ENCODE measurements around the gene GPR146.

GPR146 gene

GRCh38 chr7:1092806-1093501, 48.6 kb downstream of the GPR146 start:
- WGBS (ENCODE audit: extremely low coverage, insufficient coverage, low lambda C conversion rate): no CpG with 5 or more reads among the region's 40 CpGs
- Histone ChIP-seq H2BK15ac (replicated peaks; ENCODE audit: low read depth) (no peak overlapping the region), H3K18ac (ENCODE audit: low read length) (no peak overlapping the region), H3K4me1 (ENCODE audit: control insufficient read depth, low read depth, low read length) (peaks cover 4% of the 10 kb centered on the region), H3K4ac (ENCODE audit: low read depth, low read length) (no peak overlapping the region), H3K27ac (ENCODE audit: low read depth, low read length) (no peak overlapping the region), H3K4me3 (ENCODE audit: low read length) (no peak overlapping the region), H4K5ac (ENCODE audit: low read length) (no peak overlapping the region), H2AK5ac (ENCODE audit: low read length) (no peak overlapping the region), H3K79me1 (ENCODE audit: low read length) (peaks cover 4% of the 10 kb centered on the region), H3K23ac (ENCODE audit: low read length) (no peak overlapping the region), H3K9ac (ENCODE audit: low read length) (no peak overlapping the region), H2BK120ac (ENCODE audit: low read depth, low read length) (no peak overlapping the region), H4K8ac (ENCODE audit: low read depth, low read length) (no peak overlapping the region), H3K36me3 (ENCODE audit: control insufficient read depth, insufficient read depth, low read length) (no peaks in the 10 kb centered on the region), H3K79me2 (ENCODE audit: control insufficient read depth, insufficient read depth, low read length) (no peaks in the 10 kb centered on the region), H3K4me2 (ENCODE audit: low read length) (no peak overlapping the region), H2BK5ac (ENCODE audit: low read length) (no peak overlapping the region), H3K27me3 (ENCODE audit: insufficient read depth, low read length, poor library complexity) (no peaks in the 10 kb centered on the region), H3K56ac (ENCODE audit: low read length) (no peak overlapping the region)
- no peak for DNase-seq

DNA sequence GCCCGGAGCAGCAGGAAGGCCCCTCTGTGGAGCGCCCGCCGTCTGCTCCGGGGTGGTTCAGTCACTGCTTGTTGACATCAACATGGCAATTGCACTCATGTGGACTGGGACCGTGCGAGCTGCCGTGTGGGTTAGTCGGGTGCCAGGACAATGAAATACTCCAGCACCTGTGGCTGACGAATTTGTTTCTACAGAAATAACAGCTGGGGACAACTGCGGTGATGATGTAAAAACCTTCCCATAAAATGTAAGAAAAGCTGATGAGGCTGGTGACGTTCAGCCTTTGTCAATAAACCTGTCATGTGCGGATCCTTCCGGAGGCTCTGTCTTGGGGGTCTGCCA, 49.1 kb downstream of the GPR146 start:
- Histone ChIP-seq H3K4me2 (ENCODE audit: low read length) (no peak overlapping the region), H4K5ac (ENCODE audit: low read length) (no peak overlapping the region), H3K18ac (ENCODE audit: low read length) (no peak overlapping the region), H3K23ac (ENCODE audit: low read length) (no peak overlapping the region), H3K4ac (ENCODE audit: low read depth, low read length) (no peak overlapping the region), H3K79me2 (ENCODE audit: control insufficient read depth, insufficient read depth, low read length) (no peaks in the 10 kb centered on the region), H3K4me3 (ENCODE audit: low read length) (no peak overlapping the region), H3K27ac (ENCODE audit: low read depth, low read length) (no peak overlapping the region), H2BK15ac (replicated peaks; ENCODE audit: low read depth) (no peak overlapping the region), H2BK120ac (ENCODE audit: low read depth, low read length) (no peak overlapping the region), H3K27me3 (ENCODE audit: insufficient read depth, low read length, poor library complexity) (no peaks in the 10 kb centered on the region), H3K4me1 (ENCODE audit: control insufficient read depth, low read depth, low read length) (peaks cover 1% of the 10 kb centered on the region), H3K36me3 (ENCODE audit: control insufficient read depth, insufficient read depth, low read length) (no peaks in the 10 kb centered on the region), H2BK5ac (ENCODE audit: low read length) (no peak overlapping the region), H3K9ac (ENCODE audit: low read length) (no peak overlapping the region), H2AK5ac (ENCODE audit: low read length) (no peak overlapping the region), H3K56ac (ENCODE audit: low read length) (no peak overlapping the region), H3K79me1 (ENCODE audit: low read length) (peaks cover 5% of the 10 kb centered on the region), H4K8ac (ENCODE audit: low read depth, low read length) (no peak overlapping the region)
- no CpG with 5 or more reads among the region's 14 CpGs for WGBS (ENCODE audit: extremely low coverage, insufficient coverage, low lambda C conversion rate)
- no peak for DNase-seq

DNA sequence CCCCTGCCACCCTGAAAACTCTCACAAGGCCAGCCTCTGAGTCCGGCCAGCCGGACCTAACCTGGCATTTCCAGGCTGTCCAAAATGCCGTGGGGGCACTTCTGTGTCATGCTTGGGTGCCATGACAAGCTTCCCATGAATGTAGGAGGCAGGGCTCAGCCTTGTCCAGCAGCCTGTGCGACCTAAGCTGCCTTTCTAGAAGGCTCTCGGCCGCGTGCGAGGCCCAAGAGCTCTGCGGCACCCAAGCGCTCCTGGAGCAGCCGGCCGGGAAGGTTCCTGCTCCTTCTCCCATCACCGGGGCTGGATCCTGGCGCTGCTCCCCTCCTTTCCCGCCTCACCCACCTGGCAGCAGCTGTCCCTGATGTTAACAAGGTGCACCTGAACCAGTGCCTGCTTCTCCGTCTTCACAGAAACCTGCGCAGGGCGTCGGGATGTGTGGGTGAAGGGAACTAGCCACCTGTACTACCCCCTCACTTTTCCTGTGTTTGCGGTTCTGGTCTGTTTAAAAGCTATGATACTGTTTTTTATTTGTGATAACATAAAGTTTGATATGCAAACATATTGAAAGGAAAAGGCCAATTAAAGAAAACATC, 49.7 kb downstream of the GPR146 start:
- no CpG with 5 or more reads among the region's 20 CpGs for WGBS (ENCODE audit: extremely low coverage, insufficient coverage, low lambda C conversion rate)

GRCh38 chr7:1094870-1095269, 50.5 kb downstream of the GPR146 start:
- H2BK5ac ChIP-seq (ENCODE audit: low read length): no peak overlapping the region

More for the DNA sequence above, 49.7 kb downstream of the GPR146 start:
- Histone ChIP-seq H2AK5ac (ENCODE audit: low read length) (no peak overlapping the region), H2BK120ac (ENCODE audit: low read depth, low read length) (no peak overlapping the region), H3K4me2 (ENCODE audit: low read length) (no peak overlapping the region), H3K27me3 (ENCODE audit: insufficient read depth, low read length, poor library complexity) (no peaks in the 10 kb centered on the region), H3K79me2 (ENCODE audit: control insufficient read depth, insufficient read depth, low read length) (no peaks in the 10 kb centered on the region), H3K23ac (ENCODE audit: low read length) (no peak overlapping the region), H2BK15ac (replicated peaks; ENCODE audit: low read depth) (no peak overlapping the region), H3K79me1 (ENCODE audit: low read length) (peaks cover 5% of the 10 kb centered on the region), H3K36me3 (ENCODE audit: control insufficient read depth, insufficient read depth, low read length) (no peaks in the 10 kb centered on the region), H3K27ac (ENCODE audit: low read depth, low read length) (no peak overlapping the region), H2BK5ac (ENCODE audit: low read length) (no peak overlapping the region), H3K56ac (ENCODE audit: low read length) (no peak overlapping the region), H4K8ac (ENCODE audit: low read depth, low read length) (no peak overlapping the region), H3K4me3 (ENCODE audit: low read length) (no peak overlapping the region), H3K4me1 (ENCODE audit: control insufficient read depth, low read depth, low read length) (no peaks in the 10 kb centered on the region), H3K4ac (ENCODE audit: low read depth, low read length) (no peak overlapping the region), H3K9ac (ENCODE audit: low read length) (no peak overlapping the region), H3K18ac (ENCODE audit: low read length) (no peak overlapping the region), H4K5ac (ENCODE audit: low read length) (no peak overlapping the region)
- DNase-seq: no peak

GRCh38 chr7:1095621-1096155, 51.3 kb downstream of the GPR146 start:
- H2BK120ac ChIP-seq (ENCODE audit: low read depth, low read length): no peak overlapping the region
- no peak overlapping the region for H3K18ac ChIP-seq (ENCODE audit: low read length)
- no peak overlapping the region for H3K4me3 ChIP-seq (ENCODE audit: low read length)
- H3K27ac ChIP-seq (ENCODE audit: low read depth, low read length): no peak overlapping the region
- no peak overlapping the region for H3K56ac ChIP-seq (ENCODE audit: low read length)
- H2AK5ac ChIP-seq (ENCODE audit: low read length): no peak overlapping the region
- no peak overlapping the region for H3K4me2 ChIP-seq (ENCODE audit: low read length)
- no peak overlapping the region for H3K23ac ChIP-seq (ENCODE audit: low read length)
- no peak for DNase-seq
- H3K4me1 ChIP-seq (ENCODE audit: control insufficient read depth, low read depth, low read length): no peaks in the 10 kb centered on the region
- WGBS (ENCODE audit: extremely low coverage, insufficient coverage, low lambda C conversion rate): no CpG with 5 or more reads among the region's 23 CpGs
- no peak overlapping the region for H3K4ac ChIP-seq (ENCODE audit: low read depth, low read length)
- no peak overlapping the region for H2BK15ac ChIP-seq (replicated peaks; ENCODE audit: low read depth)
- H4K8ac ChIP-seq (ENCODE audit: low read depth, low read length): no peak overlapping the region
- H4K5ac ChIP-seq (ENCODE audit: low read length): no peak overlapping the region
- no peak overlapping the region for H3K9ac ChIP-seq (ENCODE audit: low read length)
- no peak overlapping the region for H2BK5ac ChIP-seq (ENCODE audit: low read length)
- peaks cover 2% of the 10 kb centered on the region for H3K36me3 ChIP-seq (ENCODE audit: control insufficient read depth, insufficient read depth, low read length)
- no peaks in the 10 kb centered on the region for H3K79me2 ChIP-seq (ENCODE audit: control insufficient read depth, insufficient read depth, low read length)
- H3K27me3 ChIP-seq (ENCODE audit: insufficient read depth, low read length, poor library complexity): no peaks in the 10 kb centered on the region
- peaks cover 5% of the 10 kb centered on the region for H3K79me1 ChIP-seq (ENCODE audit: low read length)

More at GRCh38 chr7:1094870-1095269, 50.5 kb downstream of the GPR146 start:
- Histone ChIP-seq H3K79me2 (ENCODE audit: control insufficient read depth, insufficient read depth, low read length) (no peaks in the 10 kb centered on the region), H3K4ac (ENCODE audit: low read depth, low read length) (no peak overlapping the region), H2BK120ac (ENCODE audit: low read depth, low read length) (no peak overlapping the region), H3K36me3 (ENCODE audit: control insufficient read depth, insufficient read depth, low read length) (peaks cover 2% of the 10 kb centered on the region), H3K4me2 (ENCODE audit: low read length) (no peak overlapping the region), H4K5ac (ENCODE audit: low read length) (no peak overlapping the region), H3K27ac (ENCODE audit: low read depth, low read length) (no peak overlapping the region), H3K79me1 (ENCODE audit: low read length) (peaks cover 5% of the 10 kb centered on the region), H3K23ac (ENCODE audit: low read length) (no peak overlapping the region), H3K27me3 (ENCODE audit: insufficient read depth, low read length, poor library complexity) (no peaks in the 10 kb centered on the region), H2BK15ac (replicated peaks; ENCODE audit: low read depth) (no peak overlapping the region), H3K18ac (ENCODE audit: low read length) (no peak overlapping the region), H3K9ac (ENCODE audit: low read length) (no peak overlapping the region), H3K4me3 (ENCODE audit: low read length) (no peak overlapping the region), H2AK5ac (ENCODE audit: low read length) (no peak overlapping the region), H4K8ac (ENCODE audit: low read depth, low read length) (no peak overlapping the region), H3K4me1 (ENCODE audit: control insufficient read depth, low read depth, low read length) (no peaks in the 10 kb centered on the region), H3K56ac (ENCODE audit: low read length) (no peak overlapping the region)
- DNase-seq: no peak
- WGBS (ENCODE audit: extremely low coverage, insufficient coverage, low lambda C conversion rate): no CpG with 5 or more reads among the region's 14 CpGs
